IPS DF 6.9 (cell line): Measurements from ENCODE around the gene STEAP3.

Experiments
- DNase-seq: peaks from one replicate; pipeline ENCODE4 v3.0.0-alpha.2; 2013; ENCODE audit warnings: low read depth, low spot score
- H3K27ac ChIP-seq: one replicate; pipeline ENCODE4 v1.5.1; 2013; ENCODE audit warnings: low read length, control low read depth
- H3K27me3 ChIP-seq: 2 replicates; pipeline ENCODE4 v1.6.1; 2013; ENCODE audit warnings: mild to moderate bottlenecking, low read length; ENCODE audit not compliant: control insufficient read depth, insufficient read depth
- H3K36me3 ChIP-seq: 2 replicates; pipeline ENCODE4 v1.6.1; 2013; ENCODE audit warnings: low read length; ENCODE audit not compliant: control insufficient read depth, insufficient read depth
- H3K4me1 ChIP-seq: 2 replicates; pipeline ENCODE4 v1.6.1; 2013; ENCODE audit warnings: low read length; ENCODE audit not compliant: control insufficient read depth, insufficient read depth
- H3K4me3 ChIP-seq: 2 replicates; pipeline ENCODE4 v1.5.1; 2013; ENCODE audit warnings: mild to moderate bottlenecking, low read length
- H3K9me3 ChIP-seq: 2 replicates; pipeline ENCODE4 v1.6.1; 2013; ENCODE audit warnings: low read length, inconsistent platforms; ENCODE audit not compliant: control insufficient read depth, insufficient read depth
- WGBS: extraction: QIAGEN DNeasy Blood & Tissue Kit; methylation state at CpG from one replicate; pipeline ENCODE4 v1.1.7; 2013; ENCODE audit warnings: mixed read lengths, missing lambda C conversion rate; ENCODE audit not compliant: insufficient read length, insufficient coverage; 5-methylcytosine and 5-hydroxymethylcytosine counted together

Gene STEAP3

DNA sequence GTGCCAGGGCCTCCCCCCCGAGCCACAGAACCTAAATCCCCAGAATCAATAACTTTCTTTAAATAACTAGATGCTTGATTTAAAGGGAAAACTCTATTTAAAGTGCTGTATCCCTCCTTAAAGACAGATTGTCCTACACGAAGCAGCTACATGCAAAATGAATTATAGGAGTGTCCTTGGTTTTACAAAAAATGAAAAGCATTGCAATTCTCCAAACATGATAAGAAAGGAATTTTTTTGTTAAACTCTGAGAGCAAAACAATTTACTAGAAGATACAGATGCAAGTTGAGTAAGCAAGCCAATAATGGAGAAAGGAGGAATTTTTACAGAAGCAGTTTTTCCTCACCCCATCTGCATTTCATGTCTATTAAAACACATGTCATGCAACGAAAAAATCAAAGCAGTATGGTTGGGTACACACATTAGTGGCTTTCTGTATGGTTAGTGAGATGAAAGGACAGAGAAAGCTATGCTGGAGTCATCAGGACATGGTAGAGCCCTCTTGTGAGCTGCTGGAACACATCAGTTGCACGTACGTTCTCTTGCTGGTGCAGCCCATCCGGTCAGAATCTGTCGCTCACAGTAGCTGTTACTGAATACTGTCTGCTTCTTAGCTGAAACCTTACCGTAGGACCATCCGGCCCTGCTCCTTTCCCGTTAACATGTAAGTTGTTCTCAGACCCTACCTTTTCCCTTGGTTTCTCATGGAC is 25.9 kb upstream of the STEAP3 start:
- no peak overlapping the region for H3K27ac ChIP-seq

DNA sequence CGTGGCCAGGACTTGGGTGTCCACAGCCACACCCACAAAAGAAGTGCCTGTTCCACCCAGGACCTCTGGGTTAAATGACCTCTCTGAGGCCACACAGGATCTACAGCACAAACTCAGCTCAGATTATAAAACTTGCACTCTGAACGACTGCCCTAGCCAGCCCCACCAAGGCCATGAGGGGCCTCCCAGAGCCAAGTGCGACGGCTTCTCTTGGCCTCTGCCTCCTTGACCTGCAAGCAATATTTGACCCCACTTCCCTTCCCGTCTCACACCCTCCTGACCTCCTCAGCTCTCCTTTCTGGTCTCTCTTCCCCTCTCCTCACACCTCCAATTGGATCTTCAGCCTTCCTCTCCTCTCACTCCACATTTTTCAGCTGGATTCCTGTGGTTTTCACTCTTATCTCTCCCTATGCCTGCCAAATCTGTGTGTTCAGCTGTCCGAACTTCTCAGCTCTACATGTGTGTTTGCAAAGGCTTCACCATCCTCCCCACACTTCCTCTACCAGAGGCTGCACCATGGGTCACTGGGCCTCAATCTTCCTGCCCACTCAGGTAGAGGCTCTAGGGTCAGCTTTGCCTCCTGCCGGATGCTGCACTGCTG is 25.3 kb upstream of the STEAP3 start:
- Histone ChIP-seq H3K27ac (no peak overlapping the region), H3K4me1 (peaks cover 14% of the 10 kb centered on the region), H3K4me3 (no peak overlapping the region), H3K27me3 (no peaks in the 10 kb centered on the region), H3K9me3 (no peaks in the 10 kb centered on the region), H3K36me3 (no peaks in the 10 kb centered on the region)
- no peak for DNase-seq
- no CpG with 5 or more reads among the region's 7 CpGs for whole genome bisulfite sequencing

More for the DNA sequence above, 25.9 kb upstream of the STEAP3 start:
- WGBS = no CpG with 5 or more reads among the region's 10 CpGs
- no peaks in the 10 kb centered on the region for H3K36me3 ChIP-seq
- H3K4me3 ChIP-seq = no peak overlapping the region
- peaks cover 14% of the 10 kb centered on the region for H3K4me1 ChIP-seq
- no peaks in the 10 kb centered on the region for H3K9me3 ChIP-seq
- no peaks in the 10 kb centered on the region for H3K27me3 ChIP-seq
- no peak for DNase-seq

DNA sequence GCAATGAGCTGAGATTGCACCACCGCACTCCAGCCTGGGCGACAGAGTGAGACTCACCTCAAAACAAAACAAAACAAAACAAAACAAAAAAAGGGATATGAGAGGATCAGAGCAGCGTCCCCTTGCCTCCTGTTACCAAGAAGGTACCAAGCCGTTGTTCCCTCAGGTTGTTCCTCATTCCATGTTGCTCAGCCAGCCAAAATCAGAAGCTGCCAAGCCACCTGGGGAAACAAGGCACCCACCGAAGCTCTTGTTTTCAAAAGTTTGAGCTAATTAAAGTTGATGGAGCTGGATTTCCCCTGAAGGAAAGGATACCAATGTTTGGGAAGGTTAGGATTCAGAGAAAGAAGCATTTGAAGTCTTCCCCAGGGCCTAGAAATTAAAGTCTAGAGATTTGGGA is 21.8 kb upstream of the STEAP3 start:
- no peak for DNase-seq
- H3K4me3 ChIP-seq = no peak overlapping the region
- peaks cover 6% of the 10 kb centered on the region for H3K4me1 ChIP-seq
- H3K27me3 ChIP-seq = no peaks in the 10 kb centered on the region
- no peaks in the 10 kb centered on the region for H3K9me3 ChIP-seq
- no CpG with 5 or more reads among the region's 5 CpGs for WGBS
- no peak overlapping the region for H3K27ac ChIP-seq
- H3K36me3 ChIP-seq = no peaks in the 10 kb centered on the region

DNA sequence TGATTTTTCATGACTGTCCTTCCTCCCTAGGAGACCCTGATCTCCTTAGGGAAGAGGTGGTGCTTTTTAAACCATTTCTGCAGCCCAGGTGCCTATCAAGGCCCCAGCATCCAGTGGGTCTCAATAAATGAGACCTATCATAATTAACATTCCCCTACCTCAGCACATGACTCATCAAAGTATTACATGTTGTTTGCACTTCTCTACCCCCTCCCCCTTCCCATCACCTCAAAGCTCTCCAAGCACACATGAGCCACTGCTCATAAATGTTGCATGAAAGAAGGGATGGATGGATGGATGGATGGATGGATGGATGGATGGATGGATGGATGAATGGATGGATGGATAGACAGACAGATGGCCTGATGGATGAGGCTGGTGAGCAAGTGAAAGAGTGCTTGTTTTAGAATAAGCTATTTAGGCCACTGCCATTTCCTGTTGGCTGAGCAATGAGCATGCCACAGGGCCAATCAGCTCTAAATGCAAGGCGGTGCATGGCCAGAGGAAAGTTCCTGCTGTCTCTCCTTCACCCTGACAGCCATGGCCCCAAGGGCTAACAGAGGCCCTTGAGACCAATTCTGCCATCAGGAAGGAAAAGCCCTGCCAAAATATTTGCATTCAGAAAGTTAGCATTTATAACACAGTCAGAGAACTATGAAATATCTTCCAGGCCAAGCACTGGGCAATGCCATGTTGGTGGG is 20.9 kb upstream of the STEAP3 start:
- H3K4me1 ChIP-seq = 0 out of 2 replicates have a peak, but pooled peaks cover 2% of the 10 kb centered on the region
- no peaks in the 10 kb centered on the region for H3K36me3 ChIP-seq
- no peak for DNase-seq
- no peak overlapping the region for H3K27ac ChIP-seq
- WGBS = no CpG with 5 or more reads among the region's 1 CpG
- H3K9me3 ChIP-seq = no peaks in the 10 kb centered on the region
- H3K4me3 ChIP-seq = no peak overlapping the region
- H3K27me3 ChIP-seq = no peaks in the 10 kb centered on the region

DNA sequence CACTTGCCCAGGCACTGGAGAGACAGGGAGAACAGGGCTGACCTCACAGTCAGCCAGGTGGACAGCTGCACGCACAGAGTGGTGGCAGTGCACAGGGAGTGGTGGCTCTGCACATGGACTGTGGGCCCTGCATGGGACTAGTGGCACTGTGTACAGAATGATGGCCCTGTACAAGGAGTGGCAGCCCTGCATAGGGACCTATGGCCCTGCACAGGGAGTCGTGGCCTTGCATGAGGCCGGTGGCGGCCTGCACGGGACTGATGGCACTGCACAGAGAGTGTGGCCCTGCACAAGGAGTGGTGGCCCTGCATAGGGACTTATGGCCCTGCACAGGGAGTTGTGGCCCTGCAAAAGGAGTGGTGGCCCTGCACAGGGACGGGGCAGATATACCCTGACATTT is 19.1 kb upstream of the STEAP3 start:
- Histone ChIP-seq H3K9me3 (no peaks in the 10 kb centered on the region), H3K4me3 (no peak overlapping the region), H3K36me3 (no peaks in the 10 kb centered on the region), H3K27ac (no peak overlapping the region), H3K27me3 (no peaks in the 10 kb centered on the region), H3K4me1 (no peaks in the 10 kb centered on the region)
- DNase-seq = no peak
- no CpG with 5 or more reads among the region's 6 CpGs for WGBS

DNA sequence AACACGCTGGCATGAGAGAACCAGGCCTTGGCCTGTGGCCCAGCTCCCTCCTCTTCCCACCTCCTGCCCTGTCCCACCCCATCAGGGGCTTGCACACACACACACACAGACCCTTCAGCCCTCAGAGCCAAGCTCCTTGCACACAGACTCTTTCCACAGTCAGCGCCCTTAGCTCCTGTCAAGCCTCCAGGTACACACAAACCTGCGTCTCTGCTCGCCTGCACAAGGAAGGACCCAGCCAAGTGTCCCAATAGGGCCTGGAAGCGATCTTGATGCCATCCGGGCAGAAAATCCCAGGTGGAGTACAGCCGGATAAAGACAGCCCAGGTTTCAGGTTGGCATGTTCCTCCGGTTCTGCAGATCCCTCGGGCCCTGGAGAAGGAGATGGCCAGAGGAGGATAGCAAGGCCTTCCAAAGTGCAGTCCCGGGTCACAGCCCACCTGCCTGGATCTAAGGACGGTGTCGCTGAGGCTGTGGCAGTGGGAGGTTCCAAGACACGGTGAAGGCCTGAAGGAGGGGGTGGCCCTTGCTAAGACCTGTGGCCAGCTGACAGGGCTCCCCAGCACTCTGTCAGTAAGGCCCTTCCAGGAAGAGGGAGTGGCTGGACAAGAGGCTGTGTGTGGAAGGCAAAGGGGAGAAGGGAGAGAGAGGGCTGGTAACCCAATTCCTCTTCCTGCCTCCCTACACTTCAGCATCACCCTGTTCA is 18.5 kb upstream of the STEAP3 start:
- DNase-seq = no peak
- H3K27ac ChIP-seq = no peak overlapping the region
- no peaks in the 10 kb centered on the region for H3K4me1 ChIP-seq
- no peaks in the 10 kb centered on the region for H3K9me3 ChIP-seq
- no peaks in the 10 kb centered on the region for H3K27me3 ChIP-seq
- no peak overlapping the region for H3K4me3 ChIP-seq
- H3K36me3 ChIP-seq = no peaks in the 10 kb centered on the region
- WGBS = no CpG with 5 or more reads among the region's 13 CpGs

DNA sequence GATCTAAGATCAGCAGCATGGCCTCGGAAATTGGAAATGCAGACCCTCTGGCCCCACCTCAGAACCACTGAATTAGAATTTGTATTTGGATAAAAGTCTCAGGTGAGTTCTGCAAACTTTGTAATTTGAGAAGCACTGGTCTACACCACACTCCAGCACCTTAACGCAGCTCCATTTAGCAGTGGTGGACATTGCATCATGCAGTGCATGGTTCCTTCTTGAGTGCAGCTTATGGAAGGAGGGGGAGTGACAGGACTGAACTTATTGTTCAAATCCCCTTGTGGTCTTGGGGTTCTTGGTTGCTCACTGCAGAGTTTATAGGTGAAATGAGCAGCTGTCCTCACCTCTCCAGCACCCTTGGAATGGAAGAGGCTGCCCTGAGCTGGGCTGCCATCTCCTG is 17.4 kb upstream of the STEAP3 start:
- H3K36me3 ChIP-seq = no peaks in the 10 kb centered on the region
- H3K27me3 ChIP-seq = no peaks in the 10 kb centered on the region
- no peak for DNase-seq
- H3K27ac ChIP-seq = no peak overlapping the region
- no peaks in the 10 kb centered on the region for H3K4me1 ChIP-seq
- no peaks in the 10 kb centered on the region for H3K9me3 ChIP-seq
- H3K4me3 ChIP-seq = no peak overlapping the region
- no CpG with 5 or more reads among the region's 2 CpGs for WGBS

DNA sequence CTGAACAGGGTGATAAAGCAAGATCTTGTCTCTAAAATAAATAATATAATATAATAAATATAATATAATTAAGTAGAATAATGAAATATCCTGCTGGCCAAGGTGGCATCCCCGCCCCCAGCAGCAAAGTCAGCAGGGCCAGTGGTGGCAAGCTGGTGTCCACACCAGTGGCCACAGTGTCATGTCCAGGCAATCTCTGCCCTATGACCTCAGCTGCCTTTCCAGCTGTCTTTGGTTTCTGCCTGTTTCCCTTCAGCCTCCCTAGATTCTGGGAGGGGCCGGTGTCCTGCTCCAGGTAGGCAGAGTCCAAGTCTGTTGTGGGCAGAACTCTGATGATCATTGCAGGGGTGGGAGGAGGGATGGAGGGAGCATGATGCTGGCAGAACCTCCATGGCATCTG is 16.2 kb upstream of the STEAP3 start:
- Histone ChIP-seq H3K4me3 (no peak overlapping the region), H3K27ac (no peak overlapping the region), H3K4me1 (no peaks in the 10 kb centered on the region), H3K9me3 (no peaks in the 10 kb centered on the region), H3K36me3 (no peaks in the 10 kb centered on the region), H3K27me3 (no peaks in the 10 kb centered on the region)
- no CpG with 5 or more reads among the region's 2 CpGs for WGBS
- DNase-seq = no peak

DNA sequence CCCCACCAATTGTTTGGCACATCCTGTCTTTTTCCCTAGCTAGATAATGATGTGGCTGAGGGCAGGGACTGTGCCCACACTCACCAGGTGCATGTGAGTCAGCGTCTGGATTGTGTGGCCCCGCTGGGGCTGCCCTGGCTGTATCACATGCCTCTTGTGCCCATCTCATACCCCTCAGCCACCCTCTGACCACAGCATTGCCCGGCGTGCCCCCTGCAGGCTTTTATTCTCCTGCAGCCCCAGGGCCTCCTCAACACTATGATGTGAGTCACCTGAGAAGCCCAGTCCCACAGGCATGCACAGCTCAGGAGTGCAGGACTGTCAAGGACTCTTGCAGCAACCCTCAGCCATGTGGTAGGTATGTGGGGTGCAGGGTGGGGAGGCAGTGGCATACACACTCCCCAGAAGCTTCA is 14.8 kb upstream of the STEAP3 start:
- no CpG with 5 or more reads among the region's 4 CpGs for WGBS
- Histone ChIP-seq H3K27me3 (no peaks in the 10 kb centered on the region), H3K4me3 (no peak overlapping the region), H3K4me1 (no peaks in the 10 kb centered on the region), H3K27ac (no peak overlapping the region), H3K36me3 (no peaks in the 10 kb centered on the region), H3K9me3 (no peaks in the 10 kb centered on the region)
- no peak for DNase-seq

DNA sequence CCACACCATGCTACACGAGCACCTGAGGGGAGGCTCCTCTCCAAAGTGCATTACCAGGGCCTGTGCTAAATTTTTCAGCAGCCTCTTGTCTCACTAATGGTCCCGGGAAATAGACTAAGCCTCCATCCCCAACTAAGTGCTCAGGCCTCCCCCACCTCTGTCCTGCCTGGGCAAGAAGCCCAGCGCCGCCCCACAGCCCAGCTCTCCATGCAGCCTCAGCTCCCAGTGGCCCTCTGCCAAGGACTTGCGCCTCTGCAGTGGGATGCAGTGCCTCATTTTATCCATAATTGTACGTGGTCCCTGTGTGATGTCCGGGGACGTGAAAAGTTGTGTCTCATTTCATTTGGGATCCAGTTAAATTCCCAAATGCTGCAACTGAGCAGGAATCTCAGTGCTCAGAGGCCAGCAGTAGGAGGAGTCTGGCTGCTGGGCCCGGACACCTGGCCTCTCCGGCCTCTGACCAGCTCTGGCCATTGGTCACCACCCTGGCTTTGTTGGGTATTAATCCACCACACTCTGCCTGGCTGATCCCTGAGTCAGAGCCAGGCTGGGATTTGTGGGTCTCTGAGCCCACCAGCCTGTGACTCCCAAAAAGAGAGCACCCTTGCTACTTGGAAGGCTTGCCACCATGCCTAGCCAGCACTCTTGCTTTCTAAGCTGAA is 11.4 kb upstream of the STEAP3 start:
- Histone ChIP-seq H3K4me1 (no peaks in the 10 kb centered on the region; the same call in 1 of the 2 replicates), H3K9me3 (no peaks in the 10 kb centered on the region), H3K36me3 (no peaks in the 10 kb centered on the region), H3K27ac (no peak overlapping the region), H3K4me3 (no peak overlapping the region), H3K27me3 (no peaks in the 10 kb centered on the region)
- WGBS = no CpG with 5 or more reads among the region's 10 CpGs
- DNase-seq = no peak
